ENCODE measurements around the gene PHLPP1. TPM values are rescaled to one million over a fixed set of nuclear protein-coding genes. Genes with fewer than 3 reads are reported as not detected.

PHLPP1 gene
- total RNA-seq, 3 donors from 2014 or later = 4.0 to 6.7 (median 4.3) TPM

DNA sequence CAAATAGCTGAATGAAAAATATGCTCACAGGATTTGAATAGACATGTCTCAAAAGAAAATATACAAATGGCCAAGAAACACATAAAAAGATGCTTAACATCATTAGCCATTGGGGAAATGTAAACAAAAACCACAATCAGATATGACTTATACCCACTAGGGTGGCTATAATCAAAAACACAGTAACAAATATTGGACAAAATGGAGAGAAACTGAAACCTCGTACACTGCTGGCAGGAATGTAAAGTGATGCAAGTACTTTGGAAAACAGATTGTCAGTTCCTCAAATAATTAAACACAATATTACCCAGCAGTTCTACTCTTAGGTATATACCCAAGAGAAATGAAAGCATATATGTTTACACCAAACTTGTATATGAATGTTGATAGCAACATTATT is 213.0 kb downstream of the PHLPP1 start:
- H3K27me3 Mint-ChIP-seq (ENCODE audit: low read depth) = no peaks in the 10 kb centered on the region
- DNase-seq (no peak), ATAC-seq (no peak)
- H3K36me3 Mint-ChIP-seq (ENCODE audit: insufficient read depth) = peaks cover 7% of the 10 kb centered on the region
- H3K4me3 Mint-ChIP-seq = no peak overlapping the region
- peaks cover 20% of the 10 kb centered on the region for H3K9me3 Mint-ChIP-seq
- H3K4me1 Mint-ChIP-seq (ENCODE audit: low read depth) = no peaks in the 10 kb centered on the region

- DNase-seq (no peak), ATAC-seq (no peak)
- Mint-ChIP-seq H3K36me3 (ENCODE audit: insufficient read depth) (peaks cover 4% of the 10 kb centered on the region), H3K27me3 (ENCODE audit: low read depth) (no peaks in the 10 kb centered on the region), H3K4me1 (ENCODE audit: low read depth) (peaks cover 3% of the 10 kb centered on the region), H3K4me3 (no peak overlapping the region), H3K9me3 (peaks cover 20% of the 10 kb centered on the region)
These were observed 218.0 kb downstream of the PHLPP1 start for GRCh38 chr18:62933261-62933887.

DNA sequence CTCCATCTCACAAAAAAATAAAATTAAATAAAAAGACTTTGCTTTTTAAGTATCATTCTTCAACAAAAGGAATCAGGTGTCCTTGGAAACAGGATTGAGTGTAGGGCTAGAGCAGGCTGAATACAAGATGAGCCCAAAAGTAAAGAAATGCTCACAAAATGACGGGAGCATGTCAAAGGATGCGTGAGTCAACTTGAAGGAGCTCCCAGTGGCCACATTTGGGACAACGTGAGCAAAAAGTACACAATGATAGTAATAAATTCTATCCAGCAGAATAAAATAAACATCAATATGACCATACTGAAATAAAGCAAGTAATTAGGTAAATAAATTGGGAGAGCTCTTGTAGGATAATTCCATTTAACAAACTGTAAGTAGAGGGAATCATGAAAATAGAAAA is 220.7 kb downstream of the PHLPP1 start:
- DNase-seq (no peak), ATAC-seq (no peak)
- no peaks in the 10 kb centered on the region for H3K27me3 Mint-ChIP-seq (ENCODE audit: low read depth)
- peaks cover 6% of the 10 kb centered on the region for H3K4me1 Mint-ChIP-seq (ENCODE audit: low read depth)
- peaks cover 2% of the 10 kb centered on the region for H3K36me3 Mint-ChIP-seq (ENCODE audit: insufficient read depth)
- H3K4me3 Mint-ChIP-seq = no peak overlapping the region
- H3K9me3 Mint-ChIP-seq = peaks cover 12% of the 10 kb centered on the region

DNA sequence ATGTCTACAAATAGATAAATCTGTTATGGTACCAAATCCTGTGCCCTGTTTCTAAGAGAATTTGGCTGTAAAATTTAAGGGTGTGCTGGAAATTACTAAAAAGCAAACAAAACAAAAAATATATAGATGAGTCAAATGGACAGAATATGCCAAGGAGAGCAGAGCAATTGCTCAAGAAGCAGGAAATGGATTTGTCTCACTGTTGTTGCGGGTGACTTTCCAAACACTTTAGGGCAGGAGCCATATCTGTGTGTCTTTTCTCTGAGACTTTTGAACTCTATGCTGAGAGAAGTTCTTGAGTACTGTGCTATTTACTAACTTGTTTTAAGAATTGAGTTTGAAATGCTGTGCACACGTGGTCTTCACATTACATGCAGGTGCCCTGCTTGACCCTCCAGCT is 221.7 kb downstream of the PHLPP1 start:
- ATAC-seq (no peak), DNase-seq (no peak)
- peaks cover 6% of the 10 kb centered on the region for H3K4me1 Mint-ChIP-seq (ENCODE audit: low read depth)
- no peaks in the 10 kb centered on the region for H3K27me3 Mint-ChIP-seq (ENCODE audit: low read depth)
- no peak overlapping the region for H3K4me3 Mint-ChIP-seq
- H3K9me3 Mint-ChIP-seq = peaks cover 7% of the 10 kb centered on the region
- H3K36me3 Mint-ChIP-seq (ENCODE audit: insufficient read depth) = no peaks in the 10 kb centered on the region

DNA sequence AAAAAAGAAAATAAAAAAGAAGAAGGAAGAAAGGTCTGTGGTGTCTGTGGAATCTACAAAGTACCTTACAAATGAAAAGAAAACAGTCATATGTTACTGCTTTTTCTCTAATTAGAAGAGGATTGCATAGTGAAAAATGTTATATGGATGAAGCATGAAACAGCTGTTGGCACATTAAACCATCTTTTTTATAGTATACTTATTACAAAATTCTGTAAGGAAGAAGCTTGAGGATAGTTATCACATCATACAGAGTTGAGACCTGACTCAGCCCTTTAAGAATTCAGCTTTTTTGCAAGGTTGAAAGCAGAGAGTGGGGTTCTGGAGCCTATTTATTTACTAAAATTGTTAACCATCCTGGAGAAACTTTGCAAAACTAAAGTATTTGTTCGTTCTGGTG is 222.7 kb downstream of the PHLPP1 start:
- Mint-ChIP-seq H3K4me3 (no peak overlapping the region), H3K36me3 (ENCODE audit: insufficient read depth) (no peaks in the 10 kb centered on the region), H3K9me3 (no peaks in the 10 kb centered on the region), H3K27me3 (ENCODE audit: low read depth) (no peaks in the 10 kb centered on the region), H3K4me1 (ENCODE audit: low read depth) (peaks cover 6% of the 10 kb centered on the region)
- ATAC-seq = no peak
- no peak for DNase-seq

DNA sequence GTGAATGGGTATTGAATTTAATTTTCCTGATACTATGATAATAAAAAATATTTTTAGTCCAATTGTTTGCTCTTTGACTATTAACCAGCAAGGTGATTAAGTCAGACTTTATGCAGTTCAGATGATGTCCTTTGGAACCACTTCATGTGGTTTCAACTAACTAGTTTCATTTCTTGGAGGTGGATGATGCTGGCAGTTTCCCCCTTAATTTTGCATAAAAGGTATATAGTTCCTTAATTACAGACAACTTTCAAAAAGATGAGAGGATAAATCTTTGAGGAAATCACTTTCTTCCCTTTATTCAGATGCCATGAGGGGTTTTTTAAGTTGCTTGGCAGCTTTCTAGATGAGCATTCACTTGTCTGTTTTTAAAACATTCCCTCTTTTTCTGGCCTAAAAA is 223.1 kb downstream of the PHLPP1 start:
- Mint-ChIP-seq H3K36me3 (ENCODE audit: insufficient read depth) (no peaks in the 10 kb centered on the region), H3K9me3 (no peaks in the 10 kb centered on the region)

DNA sequence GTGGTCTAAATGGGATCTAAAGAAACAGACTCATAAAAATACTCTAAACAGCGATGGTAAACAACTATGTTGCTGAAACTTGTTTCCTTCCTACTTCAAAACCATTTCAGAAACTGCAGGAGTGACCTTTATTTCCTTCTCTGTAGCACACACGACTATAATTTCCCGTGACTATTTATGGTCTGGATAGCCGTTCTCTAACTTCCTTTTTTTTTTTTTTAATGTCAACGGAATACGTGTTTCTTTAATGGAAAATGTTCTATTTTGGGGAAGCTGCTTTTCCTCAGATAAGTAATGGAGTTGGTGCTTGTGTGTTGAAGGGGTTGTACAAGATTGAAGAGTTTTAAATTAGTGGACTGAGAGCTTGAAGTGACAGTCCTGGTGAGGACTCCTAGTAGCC is 224.1 kb downstream of the PHLPP1 start:
- ATAC-seq (no peak), DNase-seq (no peak)
- Mint-ChIP-seq H3K4me1 (ENCODE audit: low read depth) (peaks cover 6% of the 10 kb centered on the region), H3K27me3 (ENCODE audit: low read depth) (no peaks in the 10 kb centered on the region), H3K9me3 (no peaks in the 10 kb centered on the region), H3K4me3 (no peak overlapping the region), H3K36me3 (ENCODE audit: insufficient read depth) (no peaks in the 10 kb centered on the region)

More for the DNA sequence above, 223.1 kb downstream of the PHLPP1 start:
- DNase-seq (no peak), ATAC-seq (no peak)
- Mint-ChIP-seq H3K27me3 (ENCODE audit: low read depth) (no peaks in the 10 kb centered on the region), H3K4me1 (ENCODE audit: low read depth) (peaks cover 6% of the 10 kb centered on the region), H3K4me3 (no peak overlapping the region)

DNA sequence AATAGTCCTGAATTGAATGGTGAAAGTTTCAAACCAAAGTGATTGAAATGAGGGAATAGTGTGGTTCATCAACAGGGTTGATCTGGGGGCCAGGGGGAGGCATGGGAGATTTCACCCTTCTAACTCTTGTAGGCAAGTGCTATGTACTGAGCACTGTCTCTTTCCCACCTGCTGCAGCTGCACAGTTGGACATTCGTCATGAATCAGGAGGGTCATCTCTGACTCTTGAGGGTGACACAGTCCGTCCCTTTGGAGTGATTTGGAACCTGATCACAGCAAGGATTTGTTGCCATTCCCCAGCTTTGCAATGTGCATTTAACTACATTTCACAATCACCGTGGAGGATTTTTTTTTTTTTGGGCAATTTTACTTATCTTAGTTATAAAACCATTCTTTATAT is 224.6 kb downstream of the PHLPP1 start:
- H3K36me3 Mint-ChIP-seq (ENCODE audit: insufficient read depth) = peaks cover under 1% of the 10 kb centered on the region
- ATAC-seq (no peak), DNase-seq (no peak)
- no peaks in the 10 kb centered on the region for H3K27me3 Mint-ChIP-seq (ENCODE audit: low read depth)
- no peak overlapping the region for H3K4me3 Mint-ChIP-seq
- peaks cover 6% of the 10 kb centered on the region for H3K4me1 Mint-ChIP-seq (ENCODE audit: low read depth)
- no peaks in the 10 kb centered on the region for H3K9me3 Mint-ChIP-seq

DNA sequence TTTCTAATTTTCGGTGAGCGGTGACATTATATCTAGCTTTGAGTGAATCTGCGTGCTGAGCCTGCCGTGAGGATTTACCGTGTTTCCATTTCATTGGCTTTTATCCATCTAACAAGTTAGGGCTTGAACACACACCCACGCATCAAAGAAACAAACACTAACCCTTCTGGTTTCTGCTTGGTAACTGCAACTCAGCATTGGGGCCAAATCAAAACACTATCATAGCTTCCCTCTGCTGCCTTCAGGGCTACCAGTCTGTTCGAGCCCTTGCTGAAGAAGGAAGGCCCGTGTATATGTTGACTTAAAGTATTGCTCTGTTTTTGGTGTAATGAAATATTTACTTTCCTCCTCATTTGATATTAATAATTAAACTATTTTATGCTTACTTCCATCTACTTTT is 227.2 kb downstream of the PHLPP1 start:
- H3K36me3 Mint-ChIP-seq (ENCODE audit: insufficient read depth) = peaks cover 9% of the 10 kb centered on the region
- no peaks in the 10 kb centered on the region for H3K27me3 Mint-ChIP-seq (ENCODE audit: low read depth)
- ATAC-seq (no peak), DNase-seq (no peak)
- H3K9me3 Mint-ChIP-seq = no peaks in the 10 kb centered on the region
- H3K4me3 Mint-ChIP-seq = no peak overlapping the region
- H3K4me1 Mint-ChIP-seq (ENCODE audit: low read depth) = peaks cover 6% of the 10 kb centered on the region

DNA sequence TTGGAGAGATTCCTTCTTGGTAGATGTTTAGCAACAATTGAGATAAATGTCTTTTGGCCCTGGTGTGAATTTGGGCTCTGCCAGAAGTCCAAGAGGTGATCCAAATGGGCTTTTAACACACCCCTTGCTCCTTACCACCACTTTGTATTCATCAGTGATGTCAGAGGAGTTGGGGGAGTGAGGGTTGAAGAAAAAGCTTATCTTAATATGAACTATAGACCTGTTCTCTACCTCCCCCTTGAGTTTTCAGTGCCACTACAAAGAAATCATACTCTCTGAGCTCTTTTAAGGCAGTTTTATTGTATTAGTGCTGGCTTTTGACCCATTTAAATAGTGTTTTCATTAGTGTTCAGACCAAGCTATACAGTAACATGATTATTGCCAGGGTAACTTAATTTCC is 229.1 kb downstream of the PHLPP1 start:
- H3K36me3 Mint-ChIP-seq (ENCODE audit: insufficient read depth) = peaks cover 12% of the 10 kb centered on the region
- DNase-seq (no peak), ATAC-seq (no peak)
- H3K27me3 Mint-ChIP-seq (ENCODE audit: low read depth) = no peaks in the 10 kb centered on the region
- peaks cover 1% of the 10 kb centered on the region for H3K4me1 Mint-ChIP-seq (ENCODE audit: low read depth)
- H3K9me3 Mint-ChIP-seq = no peaks in the 10 kb centered on the region
- no peak overlapping the region for H3K4me3 Mint-ChIP-seq

DNA sequence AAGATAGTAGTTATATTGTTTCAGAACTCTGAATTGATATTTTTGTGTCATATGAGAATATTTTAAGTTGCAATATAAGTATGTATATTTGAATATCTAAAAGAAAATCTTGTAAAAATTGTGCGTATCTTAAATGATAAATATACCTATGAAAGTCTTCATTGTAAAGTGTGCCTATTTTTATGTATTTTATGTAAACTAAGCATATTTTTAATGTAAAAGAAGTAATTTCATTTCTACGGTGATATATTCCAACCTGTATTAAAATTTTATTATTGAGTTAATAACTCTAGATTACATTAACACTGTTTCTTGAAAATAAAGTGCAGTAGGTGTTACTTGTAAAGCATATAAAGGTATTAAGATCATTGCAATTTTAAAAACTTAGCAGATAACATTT is 233.4 kb downstream of the PHLPP1 start:
- DNase-seq = no peak
- Mint-ChIP-seq H3K27me3 (ENCODE audit: low read depth) (no peaks in the 10 kb centered on the region), H3K36me3 (ENCODE audit: insufficient read depth) (peaks cover 12% of the 10 kb centered on the region), H3K9me3 (no peaks in the 10 kb centered on the region), H3K4me3 (no peak overlapping the region), H3K4me1 (ENCODE audit: low read depth) (peaks cover 5% of the 10 kb centered on the region)
- no peak for ATAC-seq

- DNase-seq = no peak
- Mint-ChIP-seq H3K9me3 (no peaks in the 10 kb centered on the region), H3K4me1 (ENCODE audit: low read depth) (peaks cover 8% of the 10 kb centered on the region), H3K27me3 (ENCODE audit: low read depth) (no peaks in the 10 kb centered on the region), H3K4me3 (no peak overlapping the region), H3K36me3 (ENCODE audit: insufficient read depth) (peaks cover 9% of the 10 kb centered on the region)
- no peak for ATAC-seq
These were observed 234.9 kb downstream of the PHLPP1 start for GRCh38 chr18:62950246-62950645.

DNA sequence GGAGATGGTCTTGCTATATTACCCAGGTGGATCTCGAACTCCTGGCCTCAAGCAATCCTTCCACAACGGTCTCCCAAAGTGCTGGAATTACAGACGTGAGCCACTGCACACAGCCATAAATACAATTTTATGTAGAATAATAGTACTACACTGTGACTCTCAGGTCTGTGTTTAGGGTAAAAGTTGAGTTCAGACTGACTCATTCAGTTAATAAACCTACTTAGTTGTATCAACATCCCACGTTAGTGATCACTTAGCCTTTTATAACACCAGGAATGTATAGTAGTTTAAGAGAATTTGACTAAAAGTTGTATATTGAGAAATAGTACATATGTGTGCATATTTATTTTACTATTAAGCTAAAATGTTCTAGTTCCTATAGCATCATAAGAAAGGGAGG is 237.5 kb downstream of the PHLPP1 start:
- DNase-seq (no peak), ATAC-seq (no peak)
- H3K4me3 Mint-ChIP-seq = no peak overlapping the region
- peaks cover 8% of the 10 kb centered on the region for H3K4me1 Mint-ChIP-seq (ENCODE audit: low read depth)
- H3K9me3 Mint-ChIP-seq = no peaks in the 10 kb centered on the region
- H3K36me3 Mint-ChIP-seq (ENCODE audit: insufficient read depth) = peaks cover 3% of the 10 kb centered on the region
- H3K27me3 Mint-ChIP-seq (ENCODE audit: low read depth) = no peaks in the 10 kb centered on the region

- Mint-ChIP-seq H3K36me3 (ENCODE audit: insufficient read depth) (no peaks in the 10 kb centered on the region), H3K4me3 (no peak overlapping the region), H3K9me3 (no peaks in the 10 kb centered on the region), H3K27me3 (ENCODE audit: low read depth) (no peaks in the 10 kb centered on the region), H3K4me1 (ENCODE audit: low read depth) (peaks cover 8% of the 10 kb centered on the region)
- ATAC-seq = no peak
- no peak for DNase-seq
These were observed 238.3 kb downstream of the PHLPP1 start for GRCh38 chr18:62953663-62954062.

GRCh38 chr18:62954366-62954765 is 239.0 kb downstream of the PHLPP1 start:
- peaks cover 8% of the 10 kb centered on the region for H3K4me1 Mint-ChIP-seq (ENCODE audit: low read depth)
- H3K27me3 Mint-ChIP-seq (ENCODE audit: low read depth) = no peaks in the 10 kb centered on the region
- H3K4me3 Mint-ChIP-seq = no peak overlapping the region
- DNase-seq (no peak), ATAC-seq (peak in 1 of 2 donors; percentile 46)
- no peaks in the 10 kb centered on the region for H3K36me3 Mint-ChIP-seq (ENCODE audit: insufficient read depth)
- H3K9me3 Mint-ChIP-seq = no peaks in the 10 kb centered on the region

All from activated T-cell treated with anti-CD3 and anti-CD28 coated beads, Interleukin-2, amount 50 U/mL, for 4 hours (primary cell).